GM06990 (cell line): Measurements from ENCODE around the gene EWSR1.

ENCODE experiments used
- DNase-seq: peaks from one replicate; pipeline ENCODE4 v3.0.0-alpha.2; 2011; ENCODE audit not compliant: insufficient read length; ENCODE audit errors: extremely low read depth
- H3K27me3 ChIP-seq: replicated peaks from 2 replicates; pipeline ENCODE4 v1.6.0; 2011; ENCODE audit warnings: low read length; ENCODE audit not compliant: control insufficient read depth, insufficient read depth
- H3K36me3 ChIP-seq: 2 replicates; pipeline ENCODE4 v1.5.1; 2011; ENCODE audit warnings: low read length; ENCODE audit not compliant: control insufficient read depth, insufficient read depth
- H3K4me3 ChIP-seq: replicated peaks from 2 replicates; pipeline ENCODE4 v1.5.1; 2011; ENCODE audit warnings: low read depth, mild to moderate bottlenecking, control low read depth, low read length
- TF ChIP-seq, protein P1 (sequence below): IDR thresholded peaks from 2 replicates; pipeline ENCODE4 v1.5.1; 2011; ENCODE audit warnings: low read length, control low read depth, mild to moderate bottlenecking, inconsistent platforms; ENCODE audit not compliant: insufficient read depth, poor library complexity, severe bottlenecking

EWSR1 gene

DNA sequence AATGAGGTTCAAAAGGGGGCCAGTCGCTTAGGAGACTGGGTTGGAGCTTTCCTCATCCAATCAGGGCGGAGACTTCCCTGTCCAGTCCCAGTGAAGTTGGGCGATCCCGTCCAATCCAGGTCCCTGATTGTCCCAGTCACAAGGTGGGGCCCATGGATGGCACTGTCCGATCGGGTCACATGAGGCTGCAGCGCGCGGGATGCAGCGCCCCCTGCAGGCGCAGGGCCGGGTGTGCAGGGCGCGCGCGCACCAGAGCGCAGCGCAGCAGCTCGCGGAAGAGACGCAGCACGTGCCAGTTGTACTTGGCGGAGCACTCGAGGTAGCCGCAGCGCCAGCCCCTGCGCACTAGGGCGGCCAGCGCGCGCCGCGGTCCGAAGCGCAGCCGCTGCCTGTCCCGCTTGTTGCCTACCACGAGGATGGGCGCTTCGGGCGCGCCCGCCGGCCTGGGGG, 45.1 kb downstream of the EWSR1 start:
- Histone ChIP-seq H3K36me3 (no peaks in the 10 kb centered on the region), H3K27me3 (peaks cover 1% of the 10 kb centered on the region), H3K4me3 (no peak overlapping the region)
- TF ChIP-seq, protein P1, sequence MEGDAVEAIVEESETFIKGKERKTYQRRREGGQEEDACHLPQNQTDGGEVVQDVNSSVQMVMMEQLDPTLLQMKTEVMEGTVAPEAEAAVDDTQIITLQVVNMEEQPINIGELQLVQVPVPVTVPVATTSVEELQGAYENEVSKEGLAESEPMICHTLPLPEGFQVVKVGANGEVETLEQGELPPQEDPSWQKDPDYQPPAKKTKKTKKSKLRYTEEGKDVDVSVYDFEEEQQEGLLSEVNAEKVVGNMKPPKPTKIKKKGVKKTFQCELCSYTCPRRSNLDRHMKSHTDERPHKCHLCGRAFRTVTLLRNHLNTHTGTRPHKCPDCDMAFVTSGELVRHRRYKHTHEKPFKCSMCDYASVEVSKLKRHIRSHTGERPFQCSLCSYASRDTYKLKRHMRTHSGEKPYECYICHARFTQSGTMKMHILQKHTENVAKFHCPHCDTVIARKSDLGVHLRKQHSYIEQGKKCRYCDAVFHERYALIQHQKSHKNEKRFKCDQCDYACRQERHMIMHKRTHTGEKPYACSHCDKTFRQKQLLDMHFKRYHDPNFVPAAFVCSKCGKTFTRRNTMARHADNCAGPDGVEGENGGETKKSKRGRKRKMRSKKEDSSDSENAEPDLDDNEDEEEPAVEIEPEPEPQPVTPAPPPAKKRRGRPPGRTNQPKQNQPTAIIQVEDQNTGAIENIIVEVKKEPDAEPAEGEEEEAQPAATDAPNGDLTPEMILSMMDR, result peak; percentile 41
- peak; percentile 59 for DNase-seq

DNA sequence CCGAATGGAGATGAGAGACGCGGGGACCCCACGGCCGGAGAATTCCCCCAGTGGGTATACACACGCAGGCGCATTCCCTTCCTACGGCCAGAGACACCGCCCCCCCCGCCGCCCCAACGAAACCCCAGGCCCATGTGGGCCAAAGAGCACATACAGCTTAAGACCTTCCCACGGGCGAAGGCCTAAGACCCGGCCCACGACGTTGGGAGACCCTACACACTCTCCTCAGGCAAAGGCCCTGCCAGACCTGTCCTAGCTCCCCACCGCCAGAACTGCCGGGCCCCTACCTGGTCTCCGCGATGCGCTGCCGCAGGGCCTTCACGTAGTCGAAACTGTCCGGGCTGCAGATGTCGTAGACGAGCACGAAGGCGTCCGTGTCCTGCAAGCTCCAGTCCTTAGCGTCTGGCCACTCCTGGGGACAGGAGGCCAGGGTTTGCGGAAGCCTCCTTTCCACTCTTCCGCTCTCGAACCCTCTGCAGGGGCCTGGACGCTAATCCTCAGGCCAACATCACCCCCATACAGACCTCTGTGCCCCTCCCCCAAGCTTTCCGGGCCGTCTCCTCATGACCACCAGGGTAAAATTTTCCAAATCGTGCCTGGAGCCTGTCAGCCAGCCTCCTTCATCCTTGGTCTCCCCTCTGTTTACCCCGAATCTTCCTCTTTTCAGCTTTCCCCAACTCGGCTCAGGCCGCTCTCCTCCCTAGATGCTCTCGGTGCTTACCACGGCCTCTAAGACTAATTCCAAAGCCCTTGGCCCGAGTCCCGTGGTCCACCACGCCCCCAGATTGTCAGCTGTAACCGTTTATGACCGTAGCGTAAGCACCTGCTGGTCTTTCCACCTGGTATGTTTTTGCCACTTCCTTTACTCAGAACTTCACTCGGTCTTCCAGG, 45.8 kb downstream of the EWSR1 start:
- H3K4me3 ChIP-seq, result no peak overlapping the region
- TF ChIP-seq, protein P1, result no peak
- no peak for DNase-seq
- H3K36me3 ChIP-seq, result no peaks in the 10 kb centered on the region
- peaks cover 1% of the 10 kb centered on the region for H3K27me3 ChIP-seq

DNA sequence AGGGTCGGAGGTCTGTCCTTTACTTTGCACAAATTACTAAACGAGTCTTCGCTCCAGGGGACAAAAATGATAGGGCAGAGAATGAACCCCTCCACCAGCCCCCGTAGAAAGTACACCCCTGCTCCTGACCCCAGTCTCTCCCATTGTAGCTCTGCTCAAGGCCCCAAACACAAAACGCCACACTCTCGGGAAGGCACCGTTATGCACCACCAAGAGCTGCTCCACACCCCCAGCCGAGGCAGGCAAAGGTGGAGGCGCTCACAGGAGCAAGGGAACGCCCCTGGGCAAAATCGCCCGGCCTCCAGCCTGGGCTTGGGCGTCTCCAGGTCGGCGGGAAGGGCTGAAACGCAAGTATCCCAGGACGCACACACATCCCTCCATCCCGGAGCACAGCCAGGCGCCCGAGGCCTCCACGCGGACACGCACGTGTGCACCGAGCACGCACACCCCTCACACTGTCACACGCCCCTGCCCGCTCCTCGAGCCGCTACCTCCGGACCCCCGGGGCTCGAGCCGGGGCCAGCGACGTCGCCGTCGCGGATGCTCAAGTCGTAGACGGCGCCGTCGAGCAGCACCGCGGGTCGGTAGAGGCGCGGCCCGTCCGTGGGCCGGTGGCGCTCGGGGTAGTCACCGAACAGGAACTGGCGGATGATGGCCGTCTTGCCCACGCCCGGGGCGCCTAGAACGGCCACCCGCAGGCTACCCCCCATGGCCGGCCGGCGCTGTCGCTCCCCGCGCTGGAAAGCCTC, 46.6 kb downstream of the EWSR1 start:
- DNase-seq, result no peak
- Histone ChIP-seq H3K4me3 (no peak overlapping the region), H3K36me3 (no peaks in the 10 kb centered on the region), H3K27me3 (peaks cover 1% of the 10 kb centered on the region)
- TF ChIP-seq, protein P1, result no peak

DNA sequence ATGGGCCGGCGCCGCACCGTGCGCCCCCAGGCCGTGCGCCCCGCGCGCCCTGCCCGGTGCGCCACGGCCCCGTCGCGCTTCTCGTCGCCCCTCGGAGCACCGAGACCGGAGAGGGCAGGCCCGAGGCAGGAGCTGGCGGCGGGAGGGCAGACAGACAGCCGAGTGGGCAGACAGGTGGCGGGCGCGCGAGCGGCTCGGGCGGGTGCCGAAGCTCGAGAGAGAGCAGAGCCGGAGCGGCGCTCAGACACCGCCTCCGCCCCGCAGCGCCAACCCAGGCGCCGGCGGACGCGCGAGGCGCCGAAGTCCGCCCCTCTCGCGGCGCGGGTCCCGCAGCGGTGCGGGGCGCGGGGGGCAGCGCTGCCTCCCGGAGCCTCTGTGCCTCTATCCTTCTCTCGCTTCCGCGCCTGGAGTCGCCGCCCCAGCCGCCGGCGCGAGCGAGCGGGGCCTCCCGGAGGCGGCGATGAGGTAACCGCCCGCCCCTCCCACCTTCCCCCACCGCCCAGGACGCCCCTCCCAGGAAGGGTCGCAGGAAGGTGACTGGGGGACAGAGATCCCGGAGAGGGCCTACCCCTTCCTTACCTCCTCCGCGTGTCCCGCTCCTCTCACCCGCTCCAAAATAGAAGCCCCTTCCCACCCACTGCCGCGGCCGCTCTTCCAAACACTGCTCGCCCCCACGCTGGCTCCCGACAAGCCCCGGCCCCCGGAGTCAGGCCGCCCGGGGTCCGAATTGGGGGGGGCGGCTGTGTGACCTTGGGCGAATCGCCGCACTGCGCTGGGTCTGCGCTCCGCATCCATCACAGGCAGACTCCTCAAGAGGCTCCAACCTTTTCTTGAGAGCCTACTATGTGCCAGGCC, 47.4 kb downstream of the EWSR1 start, which contains the start of gene RASL10A:
TSS of gene RASL10A (minus strand) at position 412 of the 855 bp plus-strand sequence. CDS start 451 bp downstream, outside the sequence.
- Histone ChIP-seq H3K4me3 (no peak within 1 kb of the TSS), H3K36me3 (no peaks in the 10 kb centered on the region), H3K27me3 (peaks cover 1% of the 10 kb centered on the region)
- no peak for DNase-seq
- TF ChIP-seq, protein P1, result no peak

DNA sequence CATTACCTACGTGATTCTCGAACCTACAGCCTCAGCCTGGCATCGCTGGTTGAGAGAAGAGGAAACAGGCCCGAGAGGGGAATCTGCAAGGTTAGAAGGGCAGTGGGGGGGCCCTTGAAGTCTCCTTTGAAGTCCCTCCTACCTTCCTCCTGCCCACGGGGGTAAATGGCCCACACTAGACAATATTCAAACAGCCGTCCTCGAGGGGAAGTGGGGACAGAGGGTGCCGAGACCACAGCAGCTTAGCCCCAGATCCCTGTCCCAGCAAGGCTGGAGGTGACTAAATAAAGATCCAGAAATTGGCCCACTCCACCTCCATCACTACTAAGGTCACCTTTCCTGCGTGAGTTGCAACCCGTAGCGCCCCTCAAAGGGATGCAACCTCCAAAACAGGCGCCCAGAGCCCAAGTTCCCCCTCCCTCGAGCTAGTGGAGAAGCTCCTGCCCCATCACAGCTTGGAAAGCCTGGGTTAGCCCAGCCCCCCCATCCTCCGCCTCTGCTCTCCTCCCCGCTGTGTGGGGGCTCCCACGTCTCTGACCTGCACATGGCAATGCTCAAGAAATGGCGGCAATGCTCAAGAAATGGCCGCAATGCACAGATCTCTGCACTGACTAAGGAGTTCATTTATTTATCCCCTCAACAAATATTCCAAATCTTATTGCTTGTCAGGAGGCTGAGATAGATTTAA, 48.2 kb downstream of the EWSR1 start:
- Histone ChIP-seq H3K36me3 (no peaks in the 10 kb centered on the region), H3K27me3 (peaks cover 1% of the 10 kb centered on the region), H3K4me3 (no peak overlapping the region)
- no peak for DNase-seq
- TF ChIP-seq, protein P1, result no peak
